Measurements from ENCODE around the gene FAM110D.

Gene FAM110D

DNA sequence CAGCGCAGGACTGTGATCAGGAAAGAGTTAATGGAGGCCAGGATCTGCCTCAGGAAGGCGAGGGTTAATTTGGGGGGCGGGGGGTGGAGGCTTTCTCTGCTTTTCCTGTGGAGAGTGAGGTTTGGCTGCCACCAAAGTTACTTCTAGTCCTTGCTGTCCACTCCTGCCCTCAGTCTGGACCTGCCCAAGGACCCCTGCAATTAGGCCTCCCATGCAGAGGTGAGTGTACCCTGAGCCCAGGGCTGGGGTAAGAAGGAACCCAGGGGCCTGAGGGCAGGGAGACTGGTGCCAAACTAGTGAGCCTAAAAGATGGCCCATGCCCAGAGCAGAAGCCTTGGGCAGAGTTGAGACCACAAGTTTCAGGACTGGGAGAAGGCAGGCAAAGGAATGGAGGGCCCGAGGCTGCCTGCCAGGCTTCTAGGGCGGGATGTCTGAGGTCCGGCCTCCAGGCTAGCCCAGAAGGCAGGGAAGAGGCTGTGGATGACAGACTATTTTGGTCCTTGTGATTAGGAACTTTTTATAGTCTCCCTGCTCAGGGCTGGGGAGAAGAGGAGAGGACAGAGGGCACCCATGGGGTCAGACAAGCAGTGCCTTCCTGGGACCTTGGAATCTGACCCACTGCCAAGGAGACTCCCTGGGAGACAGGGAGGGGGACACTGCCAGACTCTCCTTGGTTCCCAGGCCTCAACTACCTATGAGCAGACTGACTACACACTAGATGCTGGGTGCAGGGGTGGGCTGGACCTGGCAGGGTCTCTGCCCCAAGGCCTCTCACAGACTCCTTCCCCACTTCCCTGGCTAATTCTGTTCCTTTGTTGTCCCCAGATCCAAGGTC, at the start of gene FAM110D:
Gene FAM110D (plus strand): TSS at position 172 of the 835 bp plus-strand sequence. CDS start 2,213 bp downstream, outside the sequence.
- DNase-seq (ENCODE audit: low read depth): no peak

DNA sequence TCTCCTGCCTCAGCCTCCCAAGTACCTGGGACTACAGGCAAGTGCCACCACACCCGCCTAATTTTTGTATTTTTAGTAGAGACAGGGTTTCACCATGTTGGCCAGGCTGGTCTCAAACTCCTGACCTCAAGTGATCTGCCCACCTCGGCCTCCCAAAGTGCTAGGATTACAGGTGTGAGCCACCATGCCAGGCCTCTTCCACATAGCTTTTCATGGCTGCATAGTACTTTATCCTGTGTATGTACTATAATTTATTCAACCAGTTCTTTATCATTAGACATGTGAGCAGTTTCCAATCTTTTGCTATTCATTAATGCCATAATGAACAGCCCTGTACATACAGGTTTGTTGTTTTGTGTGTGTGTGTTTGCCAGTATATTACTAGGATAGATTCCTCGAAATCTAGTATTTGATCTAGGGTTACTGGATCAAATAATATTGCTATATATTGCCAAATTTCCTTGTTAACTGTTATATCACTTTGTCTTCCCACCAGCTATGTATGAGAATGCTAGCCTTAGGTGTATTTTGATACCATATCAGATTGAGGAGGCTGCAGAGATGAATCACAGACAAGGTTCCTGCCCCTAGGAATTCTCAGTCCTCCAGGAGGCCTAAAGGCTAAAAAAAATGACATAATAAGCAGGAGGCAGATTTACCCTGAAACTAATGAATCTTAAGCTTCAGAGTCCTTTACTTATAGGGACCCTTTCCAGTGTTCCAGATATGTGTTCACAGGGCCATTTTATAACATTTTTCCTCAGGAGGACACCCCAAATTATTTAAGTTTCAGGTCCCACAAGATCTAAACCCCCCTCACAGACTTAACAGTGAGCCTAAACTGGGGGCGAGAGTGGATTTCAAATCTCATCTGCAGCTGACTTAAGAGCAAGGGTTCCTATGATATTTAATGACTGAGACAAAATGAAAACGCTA, 49.4 kb upstream of the FAM110D start:
- DNase-seq (ENCODE audit: low read depth): no peak

DNA sequence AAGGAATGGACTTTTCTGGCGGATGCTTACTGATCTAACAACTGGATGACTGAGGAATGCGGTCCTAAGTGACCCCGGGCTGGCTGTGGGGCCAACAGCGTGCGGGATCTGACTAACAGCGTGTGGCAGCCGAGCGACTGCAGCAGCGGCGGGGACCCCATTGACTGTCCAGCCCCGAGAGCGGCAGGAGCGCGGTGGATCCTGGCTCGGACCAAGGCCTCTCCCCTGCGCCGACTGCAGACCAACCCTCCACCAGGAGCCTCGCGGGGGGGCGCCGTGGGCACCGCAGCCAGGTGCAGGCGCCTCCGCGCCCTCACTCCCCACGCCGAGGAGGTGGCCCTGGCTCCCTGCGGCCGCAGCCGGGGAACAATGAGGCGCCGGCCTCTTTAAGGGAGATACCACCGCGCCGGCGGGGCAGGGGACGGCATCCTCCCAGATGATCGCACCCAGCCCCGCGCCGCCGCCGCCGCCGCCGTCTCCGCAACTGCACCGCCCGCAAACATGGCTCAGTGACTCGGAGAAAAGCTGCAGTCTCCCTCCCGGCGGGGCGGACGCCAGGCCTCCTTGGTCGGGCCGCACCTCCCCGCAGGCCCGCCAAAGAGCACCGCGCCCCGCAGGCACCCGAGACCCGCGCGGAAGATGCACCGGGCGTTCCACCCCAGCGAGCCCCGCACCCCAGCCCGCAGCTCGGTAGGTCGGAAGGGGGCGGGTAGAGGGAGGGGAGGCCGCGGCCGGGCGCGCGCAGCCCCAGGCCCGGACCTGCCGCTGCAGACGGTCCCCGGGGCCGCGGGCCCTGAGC, 47.9 kb upstream of the FAM110D start:
- DNase-seq (ENCODE audit: low read depth): no peak

DNA sequence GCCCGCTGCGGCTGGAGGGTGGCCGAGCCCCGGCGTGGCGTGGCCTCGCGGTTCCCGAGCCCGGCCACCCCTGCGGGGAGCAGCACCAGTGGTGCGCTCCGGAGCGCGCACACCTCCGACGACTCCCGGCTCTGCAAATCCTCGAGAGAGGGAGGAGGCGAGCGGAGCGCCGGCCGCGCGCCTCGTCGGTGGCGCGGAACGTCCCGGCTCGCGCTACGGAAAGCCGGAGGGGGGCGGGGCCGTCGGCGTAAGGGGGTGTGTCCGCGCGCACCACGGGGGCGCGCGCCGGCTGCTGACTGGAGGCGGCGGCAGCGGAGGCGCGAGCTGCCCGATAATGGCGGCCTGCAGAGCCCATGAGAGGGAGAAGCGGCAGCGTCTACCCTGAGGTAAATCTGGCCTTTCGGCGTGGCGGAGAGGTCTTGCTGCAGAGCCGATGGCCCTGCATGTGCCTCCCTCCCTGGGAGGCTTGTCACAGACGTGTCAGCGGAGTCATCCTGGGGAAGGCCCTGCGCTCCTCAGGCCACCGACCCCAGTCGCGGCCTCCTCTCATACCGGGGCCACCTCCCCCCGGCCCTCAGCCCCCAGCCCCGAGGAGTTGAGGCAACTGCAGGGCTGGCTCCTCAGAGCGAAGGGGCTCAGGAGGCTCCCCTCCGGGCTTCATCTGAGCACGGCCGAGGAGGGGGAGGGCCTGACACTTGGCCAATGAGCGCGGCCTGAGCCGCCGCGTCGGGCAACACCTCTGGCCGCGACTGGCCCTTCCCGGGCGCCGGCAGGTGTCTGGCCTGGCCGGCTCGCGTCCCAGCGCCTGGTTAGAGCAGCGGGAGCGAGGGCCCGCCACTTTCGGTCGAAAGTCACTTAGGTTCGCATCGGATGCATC, 47.1 kb upstream of the FAM110D start, which contains the start of gene PDIK1L:
Gene PDIK1L (plus strand): TSS at position 295 of the 877 bp plus-strand sequence. CDS start 2,485 bp downstream, outside the sequence.
- DNase-seq (ENCODE audit: low read depth): peak; percentile 91

DNA sequence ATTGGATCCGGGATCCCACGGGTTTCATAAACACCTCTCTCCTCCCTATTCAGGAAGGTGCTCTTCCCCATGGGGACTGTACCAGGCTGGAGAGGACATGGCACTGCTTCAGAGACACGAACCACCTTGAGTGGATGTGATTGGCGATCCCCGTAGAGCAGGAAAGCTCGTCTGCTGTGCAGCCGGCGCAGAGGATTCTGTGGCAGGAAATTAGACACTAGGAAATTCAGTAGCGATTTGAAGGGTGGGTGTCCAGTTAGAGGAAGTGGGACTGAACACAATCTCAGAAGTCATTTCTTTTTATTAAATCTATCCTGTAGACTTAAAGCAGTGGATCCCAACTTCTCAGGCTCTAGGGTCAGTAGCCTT, 46.5 kb upstream of the FAM110D start:
- no peak for DNase-seq (ENCODE audit: low read depth)

DNA sequence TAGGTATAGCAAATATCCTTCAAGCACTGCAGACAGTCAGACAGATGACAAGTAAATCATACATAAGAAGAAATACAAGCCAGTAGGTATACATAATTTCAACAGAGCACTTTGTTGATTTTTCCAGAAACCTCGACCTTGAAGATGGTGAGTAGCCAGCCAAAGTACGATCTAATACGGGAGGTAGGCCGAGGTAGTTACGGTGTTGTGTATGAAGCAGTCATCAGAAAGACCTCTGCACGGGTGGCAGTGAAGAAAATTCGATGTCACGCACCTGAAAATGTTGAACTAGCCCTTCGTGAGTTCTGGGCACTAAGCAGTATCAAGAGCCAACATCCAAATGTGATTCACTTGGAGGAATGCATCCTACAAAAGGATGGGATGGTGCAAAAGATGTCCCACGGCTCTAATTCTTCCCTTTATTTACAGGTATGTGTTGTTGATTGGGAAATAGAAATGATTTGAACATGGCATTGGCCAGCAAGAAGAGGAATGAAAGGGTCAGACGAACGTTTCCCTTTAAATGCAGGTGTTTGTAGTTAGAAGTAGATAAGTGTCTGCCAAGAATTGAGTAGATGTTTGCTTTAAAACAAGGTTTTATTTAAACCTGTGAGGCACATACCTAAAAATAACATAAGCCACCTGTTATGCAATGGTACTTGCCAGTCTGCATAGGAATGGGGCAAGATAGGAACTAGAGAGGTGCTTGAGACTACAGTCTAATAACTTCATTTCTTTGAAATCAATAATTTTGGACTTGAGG, 44.5 kb upstream of the FAM110D start:
- DNase-seq (ENCODE audit: low read depth): no peak

DNA sequence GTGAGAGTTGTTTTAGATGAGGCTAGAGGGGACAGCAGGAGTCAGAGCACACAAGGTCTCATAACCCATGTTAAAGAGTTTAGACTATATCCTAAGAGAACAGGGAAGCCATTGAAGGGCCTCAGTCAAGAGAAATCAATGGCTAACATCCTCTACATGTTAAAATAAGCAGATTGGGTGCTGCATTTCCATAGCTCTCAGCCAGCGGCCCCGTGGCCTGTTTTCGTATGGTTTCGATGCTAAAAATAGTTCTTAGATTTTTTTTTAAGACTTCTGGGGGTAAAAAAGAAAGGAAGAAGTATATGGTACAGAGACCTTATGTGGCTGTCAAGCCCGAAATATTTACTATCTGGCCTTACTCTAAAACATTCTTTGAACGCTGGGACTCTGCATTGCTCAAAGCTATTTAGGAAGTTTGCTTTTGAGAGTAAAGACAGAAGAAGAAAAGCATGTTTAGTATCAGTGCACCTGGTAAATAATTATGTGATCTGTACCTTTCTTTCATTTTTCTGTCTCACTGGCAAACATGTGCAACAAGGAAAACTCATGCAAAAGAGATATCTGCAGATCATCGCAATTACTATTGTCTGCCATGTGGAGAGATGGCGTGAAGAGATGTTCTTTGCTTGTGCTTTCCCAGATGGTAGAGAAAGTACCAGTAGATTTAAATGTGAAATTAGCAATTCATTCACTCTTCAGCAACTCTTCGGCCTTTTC, 38.8 kb upstream of the FAM110D start:
- no peak for DNase-seq (ENCODE audit: low read depth)

DNA sequence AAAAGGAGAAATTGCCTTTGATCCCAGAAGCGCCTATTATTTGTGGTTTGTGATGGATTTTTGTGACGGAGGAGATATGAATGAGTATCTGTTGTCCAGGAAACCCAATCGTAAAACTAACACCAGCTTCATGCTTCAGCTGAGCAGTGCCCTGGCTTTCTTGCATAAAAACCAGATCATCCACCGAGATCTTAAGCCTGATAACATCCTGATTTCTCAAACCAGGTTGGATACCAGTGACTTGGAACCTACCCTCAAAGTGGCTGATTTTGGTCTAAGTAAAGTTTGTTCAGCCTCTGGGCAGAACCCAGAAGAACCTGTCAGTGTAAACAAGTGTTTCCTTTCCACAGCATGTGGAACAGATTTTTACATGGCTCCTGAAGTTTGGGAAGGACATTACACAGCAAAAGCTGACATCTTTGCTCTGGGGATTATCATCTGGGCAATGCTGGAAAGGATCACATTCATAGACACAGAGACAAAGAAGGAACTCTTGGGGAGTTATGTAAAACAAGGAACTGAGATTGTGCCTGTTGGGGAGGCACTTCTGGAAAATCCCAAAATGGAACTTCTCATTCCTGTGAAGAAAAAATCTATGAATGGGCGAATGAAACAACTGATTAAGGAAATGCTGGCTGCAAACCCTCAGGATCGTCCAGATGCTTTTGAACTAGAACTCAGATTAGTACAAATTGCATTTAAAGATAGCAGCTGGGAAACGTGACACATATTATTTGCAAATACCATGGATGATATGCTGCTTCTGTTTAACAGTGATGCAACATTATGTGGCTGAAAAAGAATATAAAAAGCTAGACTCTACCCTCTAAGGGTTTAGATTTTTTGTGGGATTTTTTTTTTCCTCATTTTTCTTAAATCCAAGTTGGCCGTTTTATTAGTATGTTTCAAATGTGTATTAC, 36.8 kb upstream of the FAM110D start:
- DNase-seq (ENCODE audit: low read depth): no peak

DNA sequence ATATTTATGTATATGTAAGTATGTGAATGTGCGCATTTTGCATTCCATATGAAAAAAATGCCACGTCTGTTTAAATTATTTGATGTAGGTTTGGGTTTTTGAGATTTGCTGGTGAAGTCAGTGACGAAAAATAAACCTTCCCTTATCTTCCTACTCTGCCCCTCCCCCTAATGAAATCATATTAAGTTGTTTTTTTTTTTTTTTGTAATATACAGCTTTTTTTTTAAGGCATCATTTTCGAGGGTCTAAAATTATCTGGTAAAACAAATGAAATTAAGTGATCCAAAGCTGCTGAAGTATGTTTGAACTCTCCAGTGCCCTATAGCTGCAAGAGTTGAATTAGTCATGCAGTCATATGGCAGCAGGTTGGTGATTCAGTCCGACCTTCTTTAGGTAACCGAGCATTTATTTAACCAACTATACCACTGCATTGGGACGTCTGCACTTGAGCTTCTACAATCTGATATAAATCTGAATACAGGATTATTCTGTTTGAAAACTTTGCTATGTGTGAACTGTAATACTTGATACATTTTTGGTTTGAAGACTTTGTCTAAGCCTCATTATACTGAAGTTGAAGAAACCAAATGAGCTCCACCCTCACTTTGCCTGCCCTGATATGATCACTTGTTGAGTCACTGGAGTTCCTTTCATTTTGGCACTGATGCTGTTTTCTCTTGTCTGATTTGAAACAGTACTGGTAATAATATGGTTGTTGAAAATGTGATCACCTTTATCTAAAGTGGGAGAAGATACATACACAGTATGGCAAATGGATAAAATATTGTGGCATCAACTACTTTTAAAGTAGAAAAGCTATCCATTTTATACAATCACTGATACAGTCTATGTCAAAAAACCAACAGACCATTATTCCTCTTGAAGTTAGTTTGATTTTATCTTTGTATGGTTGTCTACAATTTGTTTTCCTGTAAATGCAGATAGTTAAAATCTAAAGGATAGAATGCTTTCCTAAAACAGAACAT, 35.6 kb upstream of the FAM110D start:
- peak; percentile 45 for DNase-seq (ENCODE audit: low read depth)

DNA sequence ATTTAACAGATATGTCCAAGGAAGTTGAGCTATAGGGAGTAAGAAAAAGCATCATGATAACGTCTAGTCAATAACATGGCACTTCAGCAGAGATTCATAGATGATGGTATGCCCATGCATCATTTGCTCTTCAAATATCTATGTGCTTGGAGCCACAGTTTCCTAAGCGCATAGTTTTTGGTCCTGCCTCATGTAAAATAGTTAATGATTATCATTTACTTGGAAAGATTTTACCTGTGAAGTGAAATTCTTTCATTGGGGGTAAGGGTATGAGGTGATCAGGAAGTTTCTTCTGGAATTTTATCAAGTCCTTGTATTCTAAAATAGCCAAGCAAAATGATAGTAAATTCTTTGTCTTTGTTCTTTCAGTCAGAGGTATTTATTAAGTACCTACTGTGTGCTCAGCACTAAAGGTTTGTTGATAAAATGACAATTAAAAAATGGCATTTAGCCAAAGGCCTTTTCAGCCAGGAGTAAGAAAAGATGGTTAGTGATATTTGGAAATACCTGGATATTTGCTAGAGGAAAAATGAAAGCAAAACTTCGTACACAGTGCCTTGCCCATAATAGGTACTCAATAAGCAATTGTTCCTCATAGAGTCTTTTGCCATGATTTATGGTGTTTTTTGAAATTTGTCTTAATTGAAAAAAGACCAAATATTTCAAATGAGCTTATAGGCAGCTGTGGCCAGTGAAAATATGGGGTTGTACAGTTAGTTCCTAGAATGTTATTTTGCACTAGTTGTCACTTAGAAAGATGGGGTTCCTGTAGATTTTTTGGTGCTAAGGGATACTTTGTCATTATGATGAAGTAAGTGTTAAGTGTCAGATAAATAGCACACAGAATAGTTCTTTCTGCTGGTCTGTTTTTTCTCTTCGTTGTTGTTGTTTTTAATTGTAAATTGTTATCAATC, 34.2 kb upstream of the FAM110D start:
- no peak for DNase-seq (ENCODE audit: low read depth)

DNA sequence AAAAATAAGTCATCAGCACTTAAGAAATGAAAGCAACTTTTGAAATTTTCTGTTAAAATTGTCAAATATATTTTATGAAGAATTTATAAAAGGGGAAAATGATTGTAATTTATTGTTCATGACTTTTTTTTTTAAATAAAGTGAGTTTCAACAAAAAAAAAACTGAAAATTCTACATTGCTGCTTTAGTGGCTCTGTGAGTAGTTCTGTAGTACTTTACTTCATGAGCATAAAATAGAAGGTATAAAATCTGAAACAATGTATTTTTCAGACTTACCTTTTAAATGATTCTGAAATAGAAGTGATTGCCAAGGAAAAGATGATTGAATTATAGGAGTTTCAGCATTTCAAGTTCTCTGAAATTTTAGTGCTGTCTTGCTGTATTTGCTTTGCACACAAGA, 33.5 kb upstream of the FAM110D start:
- DNase-seq (ENCODE audit: low read depth): no peak

DNA sequence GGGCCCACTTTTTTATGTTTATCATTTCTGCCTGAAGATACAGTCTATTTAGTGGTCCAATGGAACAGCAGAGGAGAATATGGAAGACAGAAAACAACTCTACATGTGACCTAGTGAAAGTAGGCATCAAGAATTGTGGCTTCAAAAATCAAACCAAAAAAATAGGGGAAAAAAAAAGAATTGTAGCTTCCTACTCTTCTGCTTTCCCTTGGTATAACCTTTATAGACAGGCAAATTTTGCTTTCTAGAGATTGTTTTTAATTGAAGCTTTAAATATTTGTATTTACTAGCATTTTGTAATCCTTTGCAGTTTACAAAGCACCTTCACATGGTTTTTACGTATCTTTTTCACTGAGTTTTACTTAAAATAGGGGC, 32.9 kb upstream of the FAM110D start:
- DNase-seq (ENCODE audit: low read depth): no peak

DNA sequence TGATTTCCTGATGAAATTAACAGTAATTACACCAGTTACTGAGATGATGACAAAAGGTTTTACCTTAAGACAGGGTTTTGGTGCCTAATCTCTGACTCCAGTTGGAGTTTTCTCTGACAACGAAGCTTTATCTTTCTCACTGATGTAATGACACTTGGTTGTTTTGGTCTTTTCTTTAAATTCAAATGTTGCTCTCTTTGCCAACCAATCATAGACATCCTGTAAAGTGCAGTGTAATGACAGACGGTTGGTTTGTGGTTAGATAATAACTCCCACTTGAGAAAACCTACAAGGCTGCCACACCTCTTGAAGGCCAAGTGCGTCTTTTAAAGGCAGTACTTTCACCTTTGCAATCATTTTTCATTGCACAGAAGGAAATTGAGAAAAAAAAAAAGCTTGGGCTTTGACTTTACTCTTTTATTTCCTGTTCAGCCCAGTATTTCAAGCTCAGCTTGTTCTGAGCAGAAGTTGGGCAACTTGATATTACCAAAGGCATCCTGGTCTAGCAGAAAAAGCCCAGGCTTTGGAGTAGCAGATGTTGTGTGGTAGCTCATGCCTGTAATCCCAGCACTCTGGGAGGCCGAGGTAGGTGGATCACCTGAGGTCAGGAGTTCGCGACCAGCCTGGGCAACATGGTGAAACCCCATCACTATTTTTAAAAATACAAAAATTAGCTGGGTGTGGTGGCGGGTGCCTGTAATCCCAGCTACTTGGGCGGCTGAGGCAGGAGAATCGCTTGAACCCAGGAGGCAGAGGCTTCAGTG, 32.4 kb upstream of the FAM110D start:
- DNase-seq (ENCODE audit: low read depth): no peak

DNA sequence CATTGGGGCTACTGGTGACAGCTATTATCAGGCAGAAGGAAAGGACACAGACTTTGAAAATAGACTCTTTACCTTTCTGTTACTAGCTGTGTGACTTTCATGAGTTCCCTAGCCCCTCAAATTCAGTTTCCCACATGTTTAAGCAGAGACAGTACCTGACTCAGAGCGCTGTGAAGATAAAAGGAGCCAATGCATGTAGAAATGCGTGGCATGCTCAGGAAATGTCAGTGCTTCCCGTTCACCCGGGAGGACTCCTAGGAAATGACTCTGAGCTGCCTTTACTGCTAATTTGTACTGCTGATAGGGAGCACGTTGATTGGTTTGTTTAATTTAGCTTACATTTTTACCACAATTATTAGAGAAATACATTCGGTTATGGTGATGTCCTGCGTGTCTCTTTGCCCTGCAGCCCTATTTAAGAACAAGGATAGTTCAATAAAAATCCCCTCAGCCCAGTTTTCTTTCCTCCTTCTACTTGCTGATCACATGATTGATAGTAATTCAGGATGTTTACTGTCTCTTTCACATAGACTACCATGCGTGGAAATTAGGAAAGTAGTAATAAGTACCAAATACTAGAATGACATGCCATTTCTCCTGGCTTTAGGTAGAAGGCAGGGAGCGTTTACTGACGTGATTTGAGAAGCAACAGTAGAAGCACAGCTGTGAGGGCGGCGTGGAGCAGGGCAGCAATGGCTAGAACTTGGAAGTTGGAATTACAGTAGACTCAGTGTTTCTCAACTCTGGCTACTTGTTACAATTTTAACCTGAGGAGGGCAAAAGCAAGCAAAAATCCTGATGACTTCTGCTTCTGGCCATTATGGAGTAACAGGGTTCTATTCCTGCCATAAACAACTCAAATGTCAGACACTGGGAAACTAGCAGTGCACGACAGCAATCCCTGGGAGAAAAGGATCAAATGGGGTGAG, 31.4 kb upstream of the FAM110D start:
- DNase-seq (ENCODE audit: low read depth): no peak

Measured in stromal cell of bone marrow (primary cell).